Measurements from ENCODE around the gene DNAJC19.

Gene DNAJC19

DNA sequence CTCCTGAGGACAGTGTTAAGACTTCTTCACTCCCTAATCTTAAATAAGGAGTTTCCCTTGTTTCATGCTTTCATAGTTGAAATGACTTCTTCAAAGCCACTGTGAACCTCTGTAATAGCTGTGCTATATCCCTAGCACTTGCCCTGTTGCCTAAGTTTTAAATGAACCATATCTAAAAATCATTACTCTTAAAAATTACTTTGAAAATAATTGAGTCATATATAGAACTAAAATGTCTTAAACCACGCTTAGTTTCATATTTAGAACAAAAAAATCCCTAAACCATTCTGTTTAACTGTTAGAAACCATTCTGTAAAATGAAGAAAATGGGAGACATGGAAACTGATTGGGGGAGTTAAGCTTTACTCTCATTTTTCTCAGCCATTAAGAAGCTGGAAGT, 29.8 kb downstream of the DNAJC19 start:
- DNase-seq = no peak

DNA sequence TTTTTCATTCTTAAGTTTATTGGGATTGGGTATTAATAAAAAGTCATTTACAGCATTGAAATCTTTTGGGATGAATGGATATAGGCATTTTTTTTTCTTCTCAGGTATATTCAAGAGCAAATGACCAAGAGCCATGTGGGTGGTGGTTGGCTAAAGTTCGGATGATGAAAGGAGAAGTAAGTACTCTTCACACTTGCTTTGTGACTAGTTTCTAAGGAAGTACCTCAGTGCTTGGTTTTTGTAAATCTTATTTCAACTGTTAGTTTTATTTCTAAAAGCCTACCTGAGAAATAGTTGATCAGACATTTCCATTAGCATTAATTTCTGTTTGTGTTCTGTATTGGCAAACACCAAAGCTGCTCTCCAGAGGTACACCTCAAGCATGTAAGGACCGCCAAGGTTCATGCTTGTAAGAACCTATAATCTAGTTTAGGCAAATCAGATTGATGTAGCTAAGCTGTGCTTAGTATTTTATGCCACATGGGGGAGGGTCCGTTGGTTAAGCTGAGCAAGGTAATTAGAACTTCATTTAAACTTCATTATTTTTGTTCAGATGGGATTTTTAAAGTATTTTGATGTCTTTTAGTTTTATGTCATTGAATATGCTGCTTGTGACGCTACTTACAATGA, 41.7 kb downstream of the DNAJC19 start:
- no peak for DNase-seq

DNA sequence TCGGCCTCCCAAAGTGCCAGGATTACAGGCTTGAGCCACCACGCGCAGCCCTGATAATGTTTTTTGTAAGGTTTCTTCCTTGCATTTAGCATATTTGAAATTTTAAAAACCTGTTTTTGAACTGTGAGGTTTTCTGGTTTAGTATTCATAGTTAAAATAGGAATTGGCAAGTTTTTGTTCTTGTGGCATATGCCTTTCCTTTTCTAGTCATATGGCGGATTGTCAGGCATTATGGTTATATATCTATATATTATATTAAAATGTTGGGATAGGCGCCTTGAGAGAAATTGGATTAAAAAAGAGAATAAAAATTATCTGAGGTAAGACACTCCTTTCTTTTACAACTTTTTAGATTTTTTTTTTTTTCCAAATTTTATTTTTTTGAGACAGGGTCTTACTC, 48.7 kb downstream of the DNAJC19 start:
- DNase-seq = no peak

DNA sequence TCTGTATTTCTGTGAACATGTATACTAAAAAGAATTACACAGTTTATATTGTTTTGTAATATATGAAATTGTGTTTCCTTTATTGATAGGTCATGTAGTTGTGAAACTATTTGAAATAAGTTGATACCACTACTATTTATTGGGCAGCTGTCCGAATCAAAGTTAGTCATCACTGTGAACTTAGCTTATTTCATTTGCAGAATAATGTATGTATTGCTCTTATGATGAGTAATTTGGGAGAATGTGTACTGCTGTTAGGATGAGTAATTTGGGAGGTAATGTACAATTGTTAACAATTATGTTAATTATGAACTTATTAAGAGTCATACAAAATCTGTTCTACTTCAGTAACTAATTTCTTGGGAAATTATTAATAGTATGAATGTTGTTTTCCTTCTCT, 54.9 kb downstream of the DNAJC19 start:
- no peak for DNase-seq
